ENCODE measurements around the gene ELFN1.

ELFN1 gene

DNA sequence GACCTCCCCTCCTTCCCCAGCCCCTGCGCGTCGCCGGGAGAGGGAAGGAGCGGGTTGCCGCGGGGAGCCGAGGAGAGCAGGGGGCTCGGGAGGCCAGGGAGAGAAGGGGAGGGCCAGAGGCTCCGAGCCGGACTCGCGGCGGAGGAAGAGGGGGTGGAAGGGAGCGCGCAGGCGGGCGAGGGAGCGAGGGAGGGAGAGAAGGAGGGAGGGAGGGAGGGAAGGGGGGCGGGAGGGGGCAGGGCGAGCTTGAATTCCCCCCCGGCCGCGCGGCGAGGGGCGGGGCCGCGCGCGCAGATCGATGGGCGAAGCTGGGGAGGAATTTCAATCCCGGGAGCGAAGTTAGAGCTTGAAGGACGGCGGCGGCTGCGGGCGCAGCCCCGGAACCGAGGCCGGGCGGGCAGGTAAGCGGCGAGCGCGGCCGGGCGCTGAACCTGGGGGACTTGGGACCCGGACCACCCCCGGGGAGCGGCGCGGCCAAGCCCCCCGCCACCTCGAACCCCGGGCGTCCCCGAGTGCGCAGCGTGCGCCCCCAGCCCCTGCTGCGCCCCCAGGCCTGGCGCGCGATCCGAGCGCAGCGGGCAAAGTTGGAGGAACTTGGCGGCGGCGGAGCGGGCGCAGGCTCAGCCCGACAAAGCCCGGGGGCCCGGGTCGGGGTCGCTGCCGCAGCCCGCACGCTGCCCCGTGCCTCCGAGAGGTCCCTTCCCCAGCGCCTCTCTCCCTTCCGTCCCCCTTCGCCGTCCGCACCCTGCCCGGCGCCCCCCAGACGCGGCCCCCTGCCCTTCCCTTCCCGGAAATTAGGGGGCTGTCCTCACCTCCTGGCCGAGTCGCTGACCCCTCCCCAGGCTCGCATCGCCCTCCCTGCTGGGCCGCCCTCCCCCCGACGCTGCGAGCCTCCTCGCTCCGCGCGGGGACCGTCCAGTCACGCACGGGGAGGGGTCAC lies at the start of gene ELFN1:
TSS of gene ELFN1 (plus strand) at position 324 of the 940 bp plus-strand sequence. CDS start 74,320 bp downstream, outside the sequence.
- peak; percentile 67 for DNase-seq (ENCODE audit: low spot score)

DNA sequence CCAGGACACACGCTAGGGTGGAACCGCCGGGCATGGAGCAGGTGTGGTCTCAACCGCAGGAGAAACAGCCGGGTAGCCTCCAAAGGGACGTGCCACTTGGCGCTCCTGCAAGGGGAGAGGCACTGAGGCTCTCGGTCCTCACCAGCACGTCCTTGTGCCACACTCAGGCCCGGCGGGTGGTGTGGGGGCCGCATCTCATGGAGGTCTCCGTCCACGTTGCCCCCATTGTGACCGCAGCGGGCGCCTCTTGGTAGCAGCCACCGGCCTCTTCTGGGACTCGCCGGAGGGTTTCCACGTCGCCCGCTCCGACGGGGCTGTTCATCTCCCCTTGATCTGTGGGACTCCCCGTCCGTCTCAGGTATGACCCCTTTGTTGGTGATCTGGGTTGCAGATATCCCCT lies 49.2 kb upstream of the ELFN1 start:
- DNase-seq (ENCODE audit: low spot score): no peak

DNA sequence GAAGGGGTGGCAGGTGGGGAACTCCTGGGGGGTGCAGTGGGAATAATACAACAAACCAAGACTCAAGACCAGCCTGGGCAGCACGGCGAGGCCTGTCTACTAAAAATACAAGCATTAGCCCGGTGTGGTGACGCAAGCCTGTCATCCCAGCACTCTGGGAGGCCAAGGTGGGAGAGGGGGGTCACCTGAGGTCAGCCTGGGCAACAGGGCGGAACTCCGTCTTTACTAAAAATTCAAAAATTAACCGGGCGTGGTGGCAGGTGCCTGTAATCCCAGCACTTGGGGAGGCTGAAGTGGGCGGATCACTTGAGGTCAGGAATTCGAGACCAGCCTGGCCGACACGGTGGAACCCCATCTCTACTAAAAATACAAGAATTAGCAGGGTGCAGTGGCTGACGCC lies 48.4 kb upstream of the ELFN1 start:
- no peak for DNase-seq (ENCODE audit: low spot score)

- no peak for DNase-seq (ENCODE audit: low spot score)
Observed at GRCh38 chr7:1622441-1622840, 47.6 kb upstream of the ELFN1 start.

DNA sequence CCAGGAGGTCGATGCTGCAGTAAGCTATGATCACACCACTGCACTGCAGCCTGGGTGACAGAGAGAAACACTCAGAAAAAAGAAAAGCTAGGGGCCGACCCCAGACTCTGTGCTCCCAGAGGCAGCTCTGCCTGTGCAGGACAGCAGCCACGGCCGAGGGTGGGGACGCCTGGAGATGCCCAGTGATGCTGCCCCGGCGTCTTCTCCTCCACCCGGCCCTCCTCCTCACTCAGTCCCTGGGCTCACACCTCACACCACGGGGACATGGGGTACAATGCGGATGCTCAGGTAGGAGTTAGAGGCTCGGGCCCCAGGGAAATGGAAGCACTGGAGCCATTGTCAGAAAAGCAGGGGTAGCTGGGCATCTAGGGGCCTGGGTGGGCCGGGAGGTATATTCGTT lies 46.3 kb upstream of the ELFN1 start:
- DNase-seq (ENCODE audit: low spot score): no peak

GRCh38 chr7:1624999-1625927 lies 44.8 kb upstream of the ELFN1 start:
- no peak for DNase-seq (ENCODE audit: low spot score)

DNA sequence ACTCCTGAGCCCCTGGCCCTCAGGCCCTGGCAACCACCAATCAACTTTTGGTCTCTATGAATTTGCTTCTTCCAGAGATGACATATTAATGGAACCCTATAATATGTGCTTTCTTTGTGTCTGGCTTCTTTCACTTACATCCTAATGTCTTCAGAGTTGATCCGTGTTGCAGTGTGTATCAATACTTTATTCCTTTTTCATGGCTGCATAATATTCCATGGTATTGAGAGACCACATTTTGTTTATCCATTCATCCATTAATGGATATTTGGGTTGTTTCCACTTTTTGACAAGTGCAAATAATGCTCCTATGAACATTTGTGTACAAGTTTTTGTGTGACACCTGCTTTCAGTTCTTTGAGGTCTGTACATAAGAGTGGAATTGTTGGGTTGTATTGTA lies 43.3 kb upstream of the ELFN1 start:
- no peak for DNase-seq (ENCODE audit: low spot score)

DNA sequence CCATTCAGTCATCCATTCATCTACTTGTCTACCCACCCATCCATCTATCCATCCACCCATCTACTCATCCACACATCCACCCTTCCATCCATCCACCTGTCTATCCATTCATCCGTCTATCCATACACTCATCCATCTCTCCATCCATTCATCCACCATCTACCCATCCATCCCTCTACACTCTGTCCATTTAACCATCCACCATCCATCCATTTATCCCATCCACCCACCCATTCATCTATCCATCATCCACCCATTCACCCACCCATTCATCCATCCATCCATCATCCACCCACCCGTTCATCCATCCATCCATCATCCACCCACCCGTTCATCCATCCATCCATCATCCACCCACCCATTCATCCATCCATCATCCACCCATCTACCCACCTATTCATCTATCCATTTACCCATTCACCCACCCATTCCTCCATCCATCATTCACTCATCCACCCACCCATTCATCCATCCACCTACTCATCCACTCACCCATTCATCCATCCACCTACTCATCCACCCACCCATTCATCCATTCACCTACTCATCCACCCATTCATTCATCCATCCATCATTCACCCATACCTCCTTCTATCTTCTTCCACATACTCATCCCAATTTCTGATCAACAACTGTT lies 39.3 kb upstream of the ELFN1 start:
- no peak for DNase-seq (ENCODE audit: low spot score)

- no peak for DNase-seq (ENCODE audit: low spot score)
Observed at GRCh38 chr7:1631678-1632077, 38.4 kb upstream of the ELFN1 start.

DNA sequence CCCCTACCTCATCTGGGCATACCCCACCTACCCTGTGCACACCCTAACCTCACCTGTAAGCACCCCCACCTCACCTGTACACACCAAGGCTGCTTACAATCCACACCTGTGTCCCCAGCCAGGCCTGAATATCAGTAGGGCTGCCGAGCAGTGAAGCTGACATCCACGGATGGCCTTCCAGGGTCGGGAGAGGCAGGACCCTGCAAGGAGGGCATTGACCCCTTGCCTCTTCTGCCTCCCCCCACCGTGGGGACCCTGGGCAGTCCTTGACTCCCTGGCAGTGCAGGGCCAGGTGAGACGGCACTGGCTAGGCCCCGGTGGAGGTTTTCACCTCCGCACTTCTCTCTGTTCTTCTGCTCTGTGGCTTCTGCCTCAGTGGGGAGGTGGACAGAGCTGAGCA lies 37.6 kb upstream of the ELFN1 start:
- no peak for DNase-seq (ENCODE audit: low spot score)

DNA sequence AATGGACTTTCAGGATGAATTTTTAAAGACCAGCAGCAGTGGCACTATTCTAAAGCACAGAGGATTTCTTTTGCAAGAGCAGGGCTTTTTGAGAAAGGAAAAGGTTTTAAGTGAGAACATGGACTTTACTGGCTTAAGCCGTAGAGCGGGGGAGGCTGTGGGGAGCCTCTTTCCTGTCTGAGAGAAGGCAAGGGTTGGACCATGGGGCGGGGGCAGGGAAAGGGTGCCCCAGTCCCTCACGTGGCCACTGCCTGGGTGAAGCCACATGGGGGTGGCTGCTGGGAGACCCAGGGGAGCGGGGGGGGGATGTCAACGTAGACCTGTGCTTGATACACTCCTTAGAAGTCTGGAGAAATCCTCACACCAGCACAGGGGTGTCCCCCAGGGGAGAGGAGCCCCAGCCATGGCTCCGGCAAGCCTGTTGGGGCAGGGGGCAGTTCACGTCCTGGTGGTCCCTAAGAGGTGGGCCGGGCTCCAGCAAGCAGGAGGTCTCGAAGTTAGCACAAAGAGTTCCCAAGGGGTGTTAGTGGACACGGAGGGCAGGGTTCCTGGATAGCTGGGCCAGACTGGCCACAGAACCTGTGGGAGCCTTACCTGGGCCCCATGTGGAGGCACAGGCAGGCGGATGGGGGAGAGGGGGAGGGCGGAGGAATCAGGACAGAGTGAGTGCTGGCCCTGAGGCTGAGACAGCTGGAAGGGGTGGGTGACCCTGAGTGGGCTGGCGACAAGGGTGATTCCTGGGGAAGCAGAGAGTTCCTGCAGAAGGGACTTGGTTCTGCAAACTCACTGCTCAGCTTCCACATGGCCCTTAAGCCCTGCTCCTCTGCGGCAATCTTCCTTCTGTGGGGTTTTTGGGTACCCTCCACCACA lies 36.9 kb upstream of the ELFN1 start:
- no peak for DNase-seq (ENCODE audit: low spot score)

DNA sequence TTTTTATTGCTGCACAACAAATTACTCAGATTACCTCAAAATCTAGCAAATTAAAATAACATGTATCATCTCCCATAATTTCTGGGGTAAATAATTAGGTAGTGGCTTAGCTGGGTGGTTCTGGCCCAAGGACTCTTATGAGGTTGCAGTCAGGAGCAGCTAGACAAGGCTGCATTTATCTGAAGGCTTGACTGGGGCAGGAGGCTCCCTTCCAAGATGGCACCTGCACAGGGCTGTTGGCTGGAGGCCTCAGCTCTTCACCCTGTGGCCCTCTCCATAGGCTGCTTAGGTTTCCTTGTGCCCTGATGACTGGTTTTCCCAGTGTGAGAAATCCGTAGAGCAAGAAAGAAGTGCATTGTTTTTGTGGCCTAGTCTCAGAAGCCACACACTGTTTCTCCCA lies 34.7 kb upstream of the ELFN1 start:
- DNase-seq (ENCODE audit: low spot score): no peak

DNA sequence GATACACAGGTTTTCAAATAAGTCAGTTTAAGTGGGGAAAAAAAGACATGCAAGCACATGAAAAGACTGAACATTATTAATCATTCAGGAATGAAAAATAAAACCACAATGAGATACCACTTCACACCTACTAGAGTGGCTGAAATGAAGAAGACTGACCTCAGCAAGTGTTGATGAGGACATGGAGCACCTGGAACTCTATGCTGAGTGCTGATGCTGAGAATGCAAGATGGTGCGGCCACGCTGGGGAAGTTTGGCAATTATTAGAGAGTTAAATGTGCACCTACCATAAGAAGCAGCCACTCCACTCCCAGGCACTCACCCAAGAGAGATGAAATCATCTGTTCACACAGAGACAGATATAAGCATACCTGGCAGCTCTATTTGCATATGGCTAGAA lies 32.9 kb upstream of the ELFN1 start:
- no peak for DNase-seq (ENCODE audit: low spot score)

GRCh38 chr7:1638215-1638661 lies 31.8 kb upstream of the ELFN1 start:
- DNase-seq (ENCODE audit: low spot score): peak; percentile 5

- no peak for DNase-seq (ENCODE audit: low spot score)
Observed at GRCh38 chr7:1639071-1639470, 31.0 kb upstream of the ELFN1 start.

DNA sequence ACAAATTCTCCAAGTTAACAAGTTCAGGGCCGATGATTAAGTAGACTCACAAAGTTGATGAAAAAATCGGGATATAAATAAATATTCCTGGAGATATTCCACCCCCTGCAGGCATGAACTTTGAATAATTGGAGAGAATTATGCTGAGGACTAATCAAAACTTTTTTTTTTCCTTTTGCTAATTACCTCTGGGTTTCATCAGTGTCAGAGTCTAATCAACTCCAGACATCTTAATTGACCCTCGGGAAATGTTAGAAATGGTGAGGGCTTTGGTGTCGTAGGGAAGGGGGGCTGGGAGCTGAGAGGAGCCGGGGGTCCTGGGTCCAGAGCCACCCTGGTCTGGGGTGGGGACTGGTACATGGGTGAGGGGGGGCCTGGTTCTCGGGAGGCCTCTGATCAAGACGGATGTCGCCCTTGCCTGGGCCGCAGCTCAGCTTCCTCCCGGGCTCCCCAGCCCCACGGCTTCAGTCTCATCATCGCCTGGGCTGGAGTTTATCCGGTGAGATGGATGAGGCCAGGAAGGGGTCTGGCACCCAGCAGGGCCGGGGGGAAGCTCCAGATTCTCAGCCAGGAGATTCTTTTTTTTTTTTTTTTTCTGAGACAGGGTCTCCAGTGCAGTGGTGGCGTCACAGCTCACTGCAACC lies 30.4 kb upstream of the ELFN1 start:
- DNase-seq (ENCODE audit: low spot score): no peak

GRCh38 chr7:1640376-1641172 lies 29.5 kb upstream of the ELFN1 start:
- no peak for DNase-seq (ENCODE audit: low spot score)

- DNase-seq (ENCODE audit: low spot score): no peak
Observed at GRCh38 chr7:1641173-1641572, 28.9 kb upstream of the ELFN1 start.

- no peak for DNase-seq (ENCODE audit: low spot score)
Observed at GRCh38 chr7:1641661-1642260, 28.3 kb upstream of the ELFN1 start.
